Endothelial cell of umbilical vein (primary cell): Measurements from ENCODE around the gene DEDD. TPM values are rescaled to one million over a fixed set of nuclear protein-coding genes. Genes with fewer than 3 reads are reported as not detected.
"Not testable (repeated sequence)": the region's sequence is repeated elsewhere in the genome, so short reads cannot be mapped to it uniquely, and the experiment has no call there.

Experiments used
- BruUV-seq: library from RNA; stranded (reverse); fragments of 400-500 nt; replicated peaks from 2 replicates; lab custom pipeline; 2021; lab: Mats Ljungman, UMichigan
- CTCF ChIA-PET: fragments of 300-600, 350-600 bp; sonication (Branson Sonifier 250); formaldehyde crosslinking; loops from one replicate; lab custom pipeline; 2021; ENCODE audit warnings: antibody characterized with exemption, inconsistent platforms; lab: Charles Lee
- POLR2A ChIA-PET: fragments of 300-600, 350-600 bp; sonication (Branson Sonifier 250); formaldehyde crosslinking; loops from one replicate; lab custom pipeline; 2021; ENCODE audit warnings: antibody characterized with exemption, inconsistent platforms; lab: Charles Lee
- DNase-seq: peaks from one replicate; pipeline ENCODE4 v3.0.0-alpha.2; 2011; ENCODE audit warnings: low read depth, low spot score
- FAIRE-seq: peaks from 2 replicates; lab custom pipeline; 2011; peaks lifted over from hg19 to GRCh38; lab: Jason Lieb, UNC
- H2AFZ ChIP-seq: 2 replicates; pipeline ENCODE4 v1.6.0; 2012; ENCODE audit warnings: low read depth, low read length, control low read depth, inconsistent platforms
- H3K27ac ChIP-seq: 2 replicates; pipeline ENCODE4 v1.5.1; 2011; ENCODE audit warnings: low read depth, mild to moderate bottlenecking, control low read depth, low read length, moderate library complexity; ENCODE audit not compliant: insufficient read depth
- H3K27me3 ChIP-seq, 2 experiments: 2 replicates each; pipeline versions ENCODE4 v1.6.0 to v1.6.1; 2011; ENCODE audit warnings: low read length in 2 of 2, mixed read lengths in 1 of 2; ENCODE audit not compliant: control insufficient read depth in 2 of 2, insufficient read depth in 2 of 2
- H3K36me3 ChIP-seq, 2 experiments: 2 replicates in 1 of 2; 3 replicates in 1 of 2; pipeline ENCODE4 v1.5.1; 2011; ENCODE audit warnings: low read length in 2 of 2, mild to moderate bottlenecking in 1 of 2, moderate library complexity in 1 of 2; ENCODE audit not compliant: control insufficient read depth in 2 of 2, insufficient read depth in 2 of 2; ENCODE audit errors: extremely low read depth in 1 of 2
- H3K4me1 ChIP-seq: 3 replicates; pipeline ENCODE4 v1.5.1; 2011; ENCODE audit warnings: mild to moderate bottlenecking, low read length; ENCODE audit not compliant: control insufficient read depth, insufficient read depth; ENCODE audit errors: extremely low read depth
- H3K4me2 ChIP-seq: 2 replicates; pipeline ENCODE4 v1.6.1; 2011; ENCODE audit warnings: low read length, control low read depth, mixed read lengths; ENCODE audit not compliant: insufficient read depth
- H3K4me3 ChIP-seq, 3 experiments: fragments of 200-600 bp in 1 of 3; sonication (generic), shearing (Covaris generic) in 1 of 3; replicated peaks in 1 of 3; 2 replicates each; pipeline ENCODE4 v1.5.1; 2011 to 2016; ENCODE audit warnings: control low read depth in 3 of 3, low read length in 3 of 3, mild to moderate bottlenecking in 2 of 3, inconsistent platforms in 1 of 3, low read depth in 1 of 3, moderate library complexity in 1 of 3; ENCODE audit not compliant: insufficient read depth in 1 of 3
- H3K79me2 ChIP-seq: 2 replicates; pipeline ENCODE4 v1.6.0; 2012; ENCODE audit warnings: low read length, inconsistent platforms; ENCODE audit not compliant: control insufficient read depth, insufficient read depth
- H3K9ac ChIP-seq: replicated peaks from 2 replicates; pipeline ENCODE3; 2011; ENCODE audit warnings: low read length, control low read depth; ENCODE audit not compliant: insufficient read depth; ENCODE audit errors: extremely low read depth
- H3K9me1 ChIP-seq: replicated peaks from 3 replicates; pipeline ENCODE4 v1.6.0; 2011; ENCODE audit warnings: mild to moderate bottlenecking, low read length; ENCODE audit not compliant: control insufficient read depth, insufficient read depth; ENCODE audit errors: extremely low read depth
- H3K9me3 ChIP-seq: replicated peaks from 2 replicates; pipeline ENCODE4 v1.5.1; 2012; ENCODE audit warnings: low read length, inconsistent platforms; ENCODE audit not compliant: control insufficient read depth, insufficient read depth
- H4K20me1 ChIP-seq: replicated peaks from 2 replicates; pipeline ENCODE3; 2011; ENCODE audit warnings: mild to moderate bottlenecking, low read length; ENCODE audit not compliant: control insufficient read depth, insufficient read depth; ENCODE audit errors: extremely low read depth
- CTCF ChIP-seq, 2 donors: IDR thresholded peaks; 1 replicate in 1 of 2; 2 replicates in 1 of 2; pipeline ENCODE4 v1.5.1; 2011; ENCODE audit warnings: low read length in 2 of 2, mild to moderate bottlenecking in 2 of 2, moderate library complexity in 2 of 2, control low read depth in 1 of 2, inconsistent platforms in 1 of 2, low read depth in 1 of 2; ENCODE audit not compliant: insufficient read depth in 1 of 2; ENCODE audit errors: extremely low read depth in 1 of 2
- EZH2 ChIP-seq: IDR thresholded peaks from 2 replicates; pipeline ENCODE4 v1.6.1; 2012; ENCODE audit warnings: borderline replicate concordance, low read depth, mild to moderate bottlenecking, moderate library complexity, low read length, inconsistent platforms; ENCODE audit not compliant: severe bottlenecking
- FOS ChIP-seq: IDR thresholded peaks from 2 replicates; pipeline ENCODE4 v1.6.1; 2011; ENCODE audit warnings: mild to moderate bottlenecking, low read length, moderate library complexity, borderline replicate concordance; ENCODE audit not compliant: insufficient read depth
- GATA2 ChIP-seq: IDR thresholded peaks from 2 replicates; pipeline ENCODE4 v1.7.0; 2011; ENCODE audit warnings: low read depth, mild to moderate bottlenecking, moderate library complexity, mixed read lengths, low read length; ENCODE audit not compliant: insufficient read length, insufficient read depth
- JUN ChIP-seq: IDR thresholded peaks from 2 replicates; pipeline ENCODE4 v1.6.1; 2011; ENCODE audit warnings: borderline replicate concordance, low read depth; ENCODE audit not compliant: insufficient read length, insufficient read depth
- MAX ChIP-seq: IDR thresholded peaks from 2 replicates; pipeline ENCODE4 v1.6.1; 2011; ENCODE audit not compliant: insufficient read depth, insufficient read length
- MYC ChIP-seq: IDR thresholded peaks from one replicate; pipeline ENCODE4 v1.6.1; 2011; ENCODE audit warnings: mild to moderate bottlenecking, low read depth, low read length
- POLR2A ChIP-seq: IDR thresholded peaks from 2 replicates; pipeline ENCODE4 v1.6.1; 2012; ENCODE audit warnings: low read depth, mild to moderate bottlenecking, control low read depth, low read length
- POLR2AphosphoS5 ChIP-seq: IDR thresholded peaks from 2 replicates; pipeline ENCODE4 v1.6.1; 2012; ENCODE audit warnings: low read depth, mild to moderate bottlenecking, control low read depth, low read length, moderate library complexity; ENCODE audit not compliant: insufficient read depth
- dilution Hi-C: fragments of 300-500 bp; cut with MboI; formaldehyde crosslinking; loops from one replicate; pipeline ENCODE4 v1.15.0; 2019; ENCODE audit warnings: low sequenced_read_pairs; ENCODE audit not compliant: extremely low pct_ligation_motif_present
- intact Hi-C: fragments of 100-400 bp; cut with micrococcal nuclease; formaldehyde crosslinking; loops from one replicate; pipeline ENCODE4 v1.10.0; 2022
- polyA plus RNA-seq, 4 experiments: library from polyadenylated mRNA; depleted of rRNA in 3 of 4; stranded (reverse) in 3 of 4; unstranded in 1 of 4; fragments of >200 nt; gene quantifications; 2 replicates each; pipeline versions ENCODE4 v1.2.1 to v1.2.3, GENCODE V29; 2011 to 2012; ENCODE audit warnings: missing spikeins in 1 of 4
- total RNA-seq: library from RNA; stranded (reverse); gene quantifications from 2 replicates; pipeline ENCODE4 v1.2.3, GENCODE V29; 2021

Gene DEDD
- total and polyA plus RNA-seq, 2 donors (not counting 3 experiments of a cell fraction or from before 2014, with no cell fraction given): 50.2 to 78.3 TPM

- Histone ChIP-seq H3K9me1 (no peaks in the 10 kb centered on the region), H4K20me1 (no peaks in the 10 kb centered on the region), H3K9ac (peak within 1 kb of the TSS; percentile 89), H3K27me3 (no peaks in the 10 kb centered on the region), H3K9me3 (no peaks in the 10 kb centered on the region), H3K4me1 (peaks cover 43% of the 10 kb centered on the region), H3K4me2 (peak within 1 kb of the TSS; percentile 82), H3K36me3 (peaks cover 8 to 26% of the 10 kb centered on the region in 2 experiments), H3K27ac (peak within 1 kb of the TSS; percentile 66), H2AFZ (peak within 1 kb of the TSS; percentile 42), H3K4me3 (peak within 1 kb of the TSS; percentile 21 to 100 (median 65)), H3K79me2 (peaks cover 53% of the 10 kb centered on the region)
- DNase-seq (peak; percentile 86), FAIRE-seq (peak; percentile 86)
- ChIA-PET CTCF (interaction anchor here (0.8 to 1.9 kb wide), 8 partner anchors 13 to 264 kb away, joined by 3 to 7 read pairs (median 4); partner anchors contain the start of genes DEDD, KLHDC9 and USF1), POLR2A (interaction anchor here (1.3 to 1.9 kb wide), 2 partner anchors 15 to 72 kb away, joined by 3 to 11 read pairs; partner anchors contain the start of genes DEDD and USF1)
- intact Hi-C loops (loop anchor here (1.0 to 5.0 kb wide), 4 partner anchors 13 to 194 kb away; partner anchors contain the start of genes KLHDC9, SDHC and USP21), dilution Hi-C loops (no loop called here)
- no TSS peak for BruUV-seq
- TF ChIP-seq POLR2A: peak; percentile 88
- peak; percentile 88 for TF ChIP-seq POLR2AphosphoS5
- TF ChIP-seq JUN: no peak
- no peak for TF ChIP-seq GATA2
- no peak for TF ChIP-seq FOS
- TF ChIP-seq MYC: no peak
- no peak for TF ChIP-seq EZH2
- TF ChIP-seq MAX: no peak
- TF ChIP-seq CTCF (IDR thresholded peaks at IDR 0.05; ENCODE audit: extremely low read depth in 1 of 2, insufficient read depth in 1 of 2, low read depth in 1 of 2, low read length in 2 of 2): no peak
Observed at GRCh38 chr1:161117759-161118581, 14.5 kb downstream of the DEDD start, which contains the start of the genes NIT1 and PFDN2. NIT1 (plus strand) TSS chr1:161118105; CDS start chr1:161118177, 72 bp downstream. PFDN2 (minus strand) TSS chr1:161118037; CDS start chr1:161118026, 11 bp downstream.

GRCh38 chr1:161115961-161116360, 16.5 kb downstream of the DEDD start:
- peaks cover 73% of the 10 kb centered on the region for H3K79me2 ChIP-seq
- BruUV-seq, H3K4me3 ChIP-seq, DNase-seq, FAIRE-seq, H4K20me1 ChIP-seq, H3K9me1 ChIP-seq, H3K36me3 ChIP-seq, POLR2A ChIA-PET, H2AFZ ChIP-seq, dilution Hi-C loops, H3K9ac ChIP-seq, H3K9me3 ChIP-seq, H3K4me2 ChIP-seq, H3K27me3 ChIP-seq: not testable (repeated sequence)
- intact Hi-C loops: loop anchor here (5.0 kb wide), 1 partner anchor 196 kb away; the partner anchor contains the start of gene SDHC
- peaks cover 48% of the 10 kb centered on the region for H3K4me1 ChIP-seq
- H3K27ac ChIP-seq: peak overlapping the region; percentile 65
- CTCF ChIA-PET: interaction anchor here (1.1 to 1.5 kb wide), 2 partner anchors 11 to 23 kb away, joined by 3 read pairs; no protein-coding TSS in a partner anchor
